ENCODE data around the gene MAB21L4.

Gene MAB21L4

GRCh38 chr2:240892925-240893324 lies 3.0 kb downstream of the MAB21L4 start:
- DNase-seq, result no peak

GRCh38 chr2:240892356-240892755 lies 3.6 kb downstream of the MAB21L4 start:
- no peak for DNase-seq

DNA sequence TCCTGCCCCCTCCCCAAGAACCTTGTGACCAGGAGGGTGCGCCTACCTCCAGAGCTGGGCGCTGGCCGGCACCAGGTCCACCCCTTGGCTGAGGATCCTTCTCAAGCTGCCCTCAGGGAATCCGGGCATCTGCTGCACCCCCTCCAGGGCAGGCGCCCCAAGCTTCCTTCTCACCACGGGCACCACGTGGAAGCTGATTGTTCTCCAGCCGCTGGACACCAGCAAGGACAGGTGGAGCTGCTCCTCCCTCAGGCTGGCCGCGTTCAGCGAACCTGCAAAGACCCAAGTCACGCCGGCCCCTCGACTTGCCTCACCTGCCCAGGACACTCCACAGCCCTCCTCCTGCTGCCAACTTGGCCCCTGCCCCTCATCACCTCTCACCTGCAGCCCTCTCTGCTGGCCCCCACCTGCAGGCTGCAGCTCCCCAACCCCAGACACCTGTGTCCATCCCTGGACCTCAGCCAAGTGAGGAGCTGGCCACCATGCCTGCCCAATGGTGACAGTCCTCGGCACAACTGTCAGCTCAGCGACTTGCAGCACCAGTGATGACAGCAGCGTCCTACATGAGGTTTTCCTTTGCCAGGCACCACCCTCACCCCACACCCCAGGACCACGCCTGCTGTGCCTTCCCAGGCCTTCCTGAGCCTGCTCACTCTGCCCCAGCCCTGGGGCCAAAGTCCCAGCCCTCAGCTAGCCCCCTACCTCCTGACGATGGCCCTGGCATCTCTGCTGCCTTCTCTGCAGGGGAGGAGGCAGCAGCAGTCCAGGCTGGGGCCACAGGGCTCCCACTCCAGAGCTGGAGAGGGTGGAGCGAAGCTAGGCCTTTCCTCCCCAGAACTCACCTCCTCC lies 4.2 kb downstream of the MAB21L4 start:
- DNase-seq, result no peak

- no peak for DNase-seq
These were observed 5.3 kb downstream of the MAB21L4 start for GRCh38 chr2:240890691-240891090.

- DNase-seq, result no peak
These were observed 6.1 kb downstream of the MAB21L4 start for GRCh38 chr2:240889601-240890560.

DNA sequence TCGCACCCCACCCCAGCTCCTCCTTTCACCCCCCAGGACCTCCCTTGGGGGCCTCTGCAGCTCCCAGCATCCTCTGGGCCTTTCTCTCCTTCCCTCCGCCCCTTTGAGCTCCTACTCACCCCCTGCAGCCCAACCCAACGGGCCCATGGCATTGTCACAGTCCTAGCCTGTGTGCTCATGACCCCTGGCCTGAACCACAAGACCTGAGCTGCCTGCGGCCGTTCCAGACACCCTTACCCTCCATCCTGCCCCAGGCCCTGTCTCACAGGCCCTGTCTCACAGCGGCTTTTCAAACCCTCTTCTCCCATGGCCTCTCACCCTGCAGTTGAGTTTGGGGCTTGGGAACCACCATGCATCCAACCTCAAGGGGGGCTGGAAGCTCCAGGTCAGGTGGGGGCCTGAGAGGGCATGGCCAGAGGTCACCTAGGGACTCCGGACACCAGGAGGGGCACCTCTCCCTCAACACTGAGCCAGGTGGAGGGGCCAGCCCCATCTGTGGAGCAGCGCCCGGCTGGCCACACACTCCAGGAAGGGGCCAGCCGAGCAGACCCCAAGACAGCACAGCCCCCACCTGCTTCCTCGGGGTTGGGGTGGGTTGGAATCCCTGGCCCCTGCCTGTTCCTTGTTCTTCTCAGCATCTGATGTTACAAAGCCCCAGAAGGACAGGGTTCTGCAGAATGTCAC lies 6.9 kb downstream of the MAB21L4 start:
- no peak for DNase-seq

GRCh38 chr2:240888130-240888889 lies 7.6 kb downstream of the MAB21L4 start:
- DNase-seq, result no peak

- no peak for DNase-seq
These were observed 8.3 kb downstream of the MAB21L4 start for GRCh38 chr2:240887631-240888030.

DNA sequence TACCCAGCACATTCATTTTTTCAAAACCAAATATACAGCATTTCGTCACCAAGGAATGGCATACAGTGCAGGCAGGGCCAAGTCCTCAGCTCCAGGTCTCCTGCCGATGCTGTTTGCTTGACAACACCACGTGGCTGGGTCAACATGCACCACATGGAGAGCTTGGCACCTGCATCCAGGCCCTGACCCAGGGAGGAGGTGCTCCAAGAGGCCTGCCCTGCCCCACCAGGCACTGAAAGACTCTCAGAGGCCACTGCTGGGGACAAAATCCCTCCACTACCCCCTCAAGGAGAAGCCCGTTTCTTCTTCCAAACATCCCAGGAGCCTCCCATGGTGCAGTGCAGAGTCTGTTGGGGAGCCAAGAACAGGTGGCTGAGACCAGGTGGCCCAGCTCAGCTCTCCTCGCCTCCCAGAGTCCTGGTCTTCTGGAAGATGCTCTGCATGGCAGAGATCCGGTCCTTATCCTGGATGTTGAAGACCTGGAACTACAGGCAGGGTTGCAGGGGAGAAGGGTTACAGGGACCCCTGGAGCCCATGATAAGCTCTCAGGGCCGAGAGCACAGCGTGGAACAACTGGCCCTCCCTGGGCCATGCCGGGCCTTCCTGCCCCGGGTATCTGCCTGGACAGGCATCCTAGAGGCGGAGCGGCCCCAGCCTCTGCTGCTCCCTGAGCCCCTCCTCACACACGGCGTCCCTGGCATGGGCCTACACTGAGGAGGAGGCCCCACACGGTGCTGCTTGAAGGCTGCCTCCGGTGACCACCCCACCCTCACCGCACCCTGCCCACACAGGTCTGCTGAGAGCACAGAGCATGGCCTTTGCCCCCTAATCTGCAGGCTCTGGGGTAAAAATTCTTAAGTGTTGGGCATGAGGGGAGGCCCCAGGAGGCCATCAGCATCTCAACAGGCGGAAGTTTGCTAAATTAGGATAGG lies 9.0 kb downstream of the MAB21L4 start:
- DNase-seq, result no peak

- DNase-seq, result peak; percentile 34
These were observed 9.9 kb downstream of the MAB21L4 start for GRCh38 chr2:240886023-240886565.

DNA sequence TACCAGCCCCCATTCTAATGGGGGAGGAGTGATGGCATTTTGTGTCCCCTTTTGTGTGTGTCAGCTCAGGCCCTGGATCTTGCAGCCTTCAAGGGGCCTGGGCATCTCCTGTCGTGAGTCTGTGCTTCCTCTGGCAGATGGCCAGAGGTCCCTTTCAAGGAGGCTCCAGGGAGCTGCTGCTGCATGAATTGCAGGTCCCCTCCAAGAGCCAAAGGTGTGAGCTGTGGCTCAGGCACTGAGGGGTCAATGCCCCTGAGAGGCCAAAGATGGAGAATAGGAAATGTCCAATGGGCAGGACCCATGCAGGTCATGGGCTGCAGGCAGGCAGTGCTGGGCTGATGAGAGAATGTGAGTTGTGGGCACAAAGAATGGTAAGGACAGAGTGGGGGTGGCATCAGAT lies 10.4 kb downstream of the MAB21L4 start:
- no peak for DNase-seq

- DNase-seq, result no peak
These were observed 11.2 kb downstream of the MAB21L4 start for GRCh38 chr2:240884745-240885144.

DNA sequence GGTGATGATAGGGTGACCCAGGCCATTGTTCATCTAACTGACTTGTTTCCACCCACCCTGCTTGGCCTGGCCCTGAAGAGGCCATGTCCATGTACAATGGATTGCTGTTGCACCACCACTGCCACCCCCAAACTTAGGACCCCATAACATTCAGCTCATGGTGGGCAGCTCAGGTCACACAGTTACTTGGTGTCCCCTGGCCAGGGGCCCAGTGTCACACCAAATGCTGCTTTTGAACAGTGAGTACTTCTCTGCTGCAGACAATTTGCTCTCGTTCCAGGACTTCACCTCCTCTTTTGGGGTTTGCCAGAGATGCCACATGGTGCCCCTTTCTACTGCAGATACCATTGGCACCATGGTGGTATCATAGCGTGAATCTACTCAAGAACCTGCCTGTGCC lies 11.7 kb downstream of the MAB21L4 start:
- DNase-seq, result no peak

DNA sequence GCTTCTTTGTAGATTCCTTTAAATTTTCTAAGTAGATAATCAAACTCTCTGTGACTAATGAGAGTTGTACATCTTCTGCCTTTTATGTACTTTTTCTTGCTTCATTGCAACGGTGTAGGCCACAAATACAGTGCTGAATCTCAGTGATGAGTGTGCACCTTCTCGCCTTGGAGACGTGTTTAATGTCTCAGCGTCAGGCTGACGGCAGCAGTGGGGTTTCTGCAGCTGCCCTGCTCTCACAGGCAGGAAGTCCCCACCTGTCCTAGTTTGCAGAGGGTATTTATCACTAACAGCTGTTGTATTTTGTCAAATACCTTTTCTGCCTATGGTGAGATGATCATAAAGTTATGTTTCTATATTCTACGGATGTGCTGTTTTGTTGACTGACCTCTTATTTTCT lies 14.0 kb downstream of the MAB21L4 start:
- no peak for DNase-seq

DNA sequence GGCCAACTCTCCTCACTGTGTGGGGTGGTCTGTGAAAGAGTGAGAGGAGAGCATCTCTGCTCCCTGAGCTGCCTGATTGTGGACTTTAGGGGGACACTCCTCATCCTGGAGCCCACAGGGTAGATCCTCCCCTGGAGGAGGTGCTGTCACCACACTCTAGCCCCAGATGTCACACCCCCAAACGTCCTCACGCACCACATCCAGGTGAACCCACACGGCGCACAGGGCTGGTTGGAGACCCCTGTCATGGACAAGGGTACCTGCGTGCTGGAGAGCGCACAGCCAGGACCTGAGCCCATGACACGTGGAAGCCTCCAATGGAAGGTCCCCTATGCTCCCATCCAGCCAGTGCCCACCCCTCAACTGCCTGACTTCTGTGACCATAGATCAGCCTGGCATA lies 16.9 kb downstream of the MAB21L4 start:
- DNase-seq, result no peak

DNA sequence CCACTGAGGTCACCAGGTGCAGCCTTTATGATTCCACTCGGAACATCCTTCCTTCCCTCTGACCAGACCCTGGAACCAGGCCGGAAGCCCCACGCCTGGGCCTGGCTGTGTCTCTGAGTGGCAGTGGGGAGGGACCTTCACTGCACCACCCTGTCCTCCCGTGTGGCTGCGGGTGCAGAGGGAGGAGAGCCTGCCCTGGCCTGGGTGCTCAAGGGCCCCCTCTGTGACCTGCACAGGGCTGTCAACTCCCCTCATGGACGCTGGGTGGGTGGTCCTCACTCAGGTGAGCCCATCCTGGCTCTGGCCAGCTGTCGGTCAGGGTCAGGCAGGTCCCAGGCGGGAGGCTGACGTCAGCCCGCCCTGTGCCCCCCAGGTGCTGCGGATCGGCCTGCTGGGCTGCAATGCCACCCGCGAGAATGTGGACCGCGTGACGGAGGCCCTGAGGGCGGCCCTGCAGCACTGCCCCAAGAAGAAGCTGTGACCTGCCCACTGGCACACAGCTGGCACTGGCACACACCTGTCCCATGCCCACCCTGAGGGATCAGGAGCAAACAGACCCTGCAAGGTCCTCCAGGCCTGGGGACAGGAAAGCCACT lies 17.5 kb downstream of the MAB21L4 start:
- no peak for DNase-seq

DNA sequence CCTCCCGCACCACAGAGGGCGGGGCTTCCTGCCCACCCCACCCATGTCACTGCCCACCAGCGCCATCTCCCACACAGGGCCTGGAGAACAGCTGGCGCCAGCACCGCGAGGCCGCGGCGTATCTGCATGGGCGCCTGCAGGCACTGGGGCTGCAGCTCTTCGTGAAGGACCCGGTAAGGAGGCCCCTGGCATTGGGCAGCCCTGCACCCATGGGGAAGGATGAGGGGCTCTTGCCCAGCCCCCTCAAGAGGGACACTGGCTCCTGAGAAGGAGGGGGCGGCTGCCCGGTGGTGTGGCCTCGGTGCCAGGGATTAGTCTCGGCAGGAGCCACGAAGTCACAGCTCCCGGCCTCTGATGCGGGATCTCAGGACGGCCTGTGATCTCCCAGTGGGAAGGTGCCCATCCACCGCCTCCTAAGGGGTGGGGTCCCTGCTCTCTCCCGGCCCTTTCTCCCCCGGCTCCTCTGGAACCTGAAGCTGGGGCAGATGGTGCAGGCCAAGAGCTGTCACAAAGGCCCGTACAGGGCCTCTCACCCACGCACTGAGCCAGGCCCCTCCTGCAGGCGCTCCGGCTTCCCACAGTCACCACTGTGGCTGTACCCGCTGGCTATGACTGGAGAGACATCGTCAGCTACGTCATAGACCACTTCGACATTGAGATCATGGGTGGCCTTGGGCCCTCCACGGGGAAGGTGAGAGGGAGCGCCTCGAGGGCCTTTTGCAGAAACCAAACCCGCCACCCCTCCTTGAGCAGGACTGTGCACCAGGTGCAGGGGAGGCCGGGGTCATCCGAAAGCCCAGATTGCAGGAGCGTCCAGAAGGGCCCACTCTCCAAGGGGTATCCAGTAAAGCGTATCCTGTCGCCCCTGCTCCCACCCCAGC lies 18.3 kb downstream of the MAB21L4 start:
- DNase-seq, result no peak

DNA sequence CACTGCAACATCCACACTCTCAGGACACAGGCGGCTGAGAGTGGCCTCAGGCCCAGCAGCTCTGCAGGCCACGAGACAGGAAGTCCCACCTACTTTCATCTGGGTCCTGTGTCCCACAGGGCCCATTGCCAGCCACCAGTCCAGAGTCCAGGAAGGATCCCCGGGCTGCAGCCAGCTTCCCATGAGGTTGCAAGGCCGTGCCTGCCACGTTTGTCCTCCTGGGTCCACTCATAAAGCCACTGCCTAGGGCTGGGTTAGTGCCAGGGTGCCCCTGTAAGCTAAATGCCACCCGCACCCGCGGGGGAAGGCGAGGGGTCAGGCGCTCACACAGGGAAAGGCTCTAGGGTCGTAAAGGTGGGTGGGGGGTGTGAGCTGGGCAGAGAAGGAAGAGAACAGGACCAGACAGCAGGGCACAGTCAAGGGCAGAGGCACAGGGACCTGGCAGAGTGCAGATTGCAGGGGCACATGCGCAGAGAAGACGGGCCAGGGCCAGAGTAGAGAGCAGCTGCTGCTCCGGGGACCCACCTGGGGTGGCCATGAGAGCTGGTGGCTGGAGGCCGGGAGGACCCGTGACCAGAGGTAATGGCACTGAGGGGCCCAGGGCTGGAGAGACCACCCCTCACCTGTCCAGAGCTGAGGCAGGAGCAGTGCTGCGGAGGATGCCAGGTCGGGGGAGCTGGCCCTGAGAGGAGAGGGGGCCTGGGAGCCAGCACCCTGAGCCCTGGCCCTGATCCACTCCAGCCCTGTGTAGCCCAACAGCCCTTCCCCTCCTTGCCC lies 19.3 kb downstream of the MAB21L4 start:
- DNase-seq, result no peak

GRCh38 chr2:240876035-240876474 lies 19.9 kb downstream of the MAB21L4 start:
- no peak for DNase-seq
